Lung (tissue), 12 donors: Measurements from ENCODE around the gene GALR3. TPM values are rescaled to one million over a fixed set of nuclear protein-coding genes. Genes with fewer than 3 reads are reported as not detected.

Source experiments
- ATAC-seq: fragments of 200-7000 bp; cut with Tn5 transposase; one replicate; pipeline ENCODE4 v1.9.1; 2020; ENCODE audit warnings: moderate number of reproducible peaks; ENCODE audit not compliant: insufficient read depth, low FRiP score
- DNase-seq, 3 donors: peaks; one replicate each; pipeline ENCODE4 v3.0.0-alpha.2; 2013 to 2017
- H3K27ac ChIP-seq, 2 donors: one replicate each; pipeline ENCODE4 v1.5.1; 2013; ENCODE audit warnings: mild to moderate bottlenecking in 2 of 2, moderate library complexity in 2 of 2, control low read depth in 1 of 2, inconsistent platforms in 1 of 2, low read depth in 1 of 2, low read length in 1 of 2
- H3K27me3 ChIP-seq, 3 donors: one replicate each; pipeline ENCODE4 v1.5.1; 2013; ENCODE audit warnings: low read length in 2 of 3; ENCODE audit not compliant: control insufficient read depth in 3 of 3, insufficient read depth in 3 of 3
- H3K36me3 ChIP-seq, 4 donors: one replicate each; pipeline ENCODE4 v1.5.1; 2013; ENCODE audit warnings: low read length in 4 of 4, mild to moderate bottlenecking in 1 of 4, moderate library complexity in 1 of 4; ENCODE audit not compliant: control insufficient read depth in 4 of 4, insufficient read depth in 4 of 4
- H3K4me1 ChIP-seq, 5 donors: one replicate each; pipeline ENCODE4 v1.5.1; 2013; ENCODE audit warnings: low read length in 5 of 5, mild to moderate bottlenecking in 2 of 5, moderate library complexity in 1 of 5; ENCODE audit not compliant: control insufficient read depth in 5 of 5, insufficient read depth in 5 of 5
- H3K4me3 ChIP-seq: one replicate; pipeline ENCODE4 v1.5.1; 2013; ENCODE audit warnings: mild to moderate bottlenecking, control low read depth, moderate library complexity
- H3K9ac ChIP-seq, 2 donors: one replicate each; pipeline ENCODE4 v1.5.1; 2013; ENCODE audit warnings: low read length in 2 of 2, control low read depth in 1 of 2; ENCODE audit not compliant: insufficient read depth in 1 of 2
- H3K9me3 ChIP-seq, 4 donors: one replicate each; pipeline ENCODE4 v1.5.1; 2013; ENCODE audit warnings: low read length in 3 of 4, mild to moderate bottlenecking in 1 of 4, moderate library complexity in 1 of 4; ENCODE audit not compliant: control insufficient read depth in 4 of 4, insufficient read depth in 3 of 4
- CTCF ChIP-seq: IDR thresholded peaks from 2 replicates; pipeline ENCODE4 v1.5.1; 2012; ENCODE audit warnings: mild to moderate bottlenecking; ENCODE audit errors: control extremely low read depth, extremely low read depth
- WGBS, 2 donors: extraction: QIAGEN DNeasy Blood & Tissue Kit; methylation state at CpG; one replicate each; pipeline ENCODE4 v1.1.7; 2013; 5-methylcytosine and 5-hydroxymethylcytosine counted together
- polyA plus RNA-seq, 2 donors: library from polyadenylated mRNA; stranded (reverse); fragments of 200-250 nt; gene quantifications; one replicate each; pipeline ENCODE4 v1.2.1, GENCODE V29; 2013
- total RNA-seq, 2 donors: library from RNA; depleted of rRNA in 1 of 2; stranded (reverse); fragments of >200 nt in 1 of 2; gene quantifications; one replicate each; pipeline ENCODE4 v1.2.1, GENCODE V29; 2014 to 2021
- donor health status: control.
- donor health status: control.
- donor health status: Bipolar disorder and iron deficiency.
- donor health status: healthy.
- donor health status: DM: yes; HTN: yes; CAD: no.

The GALR3 gene
- total and polyA plus RNA-seq, 4 donors, result not detected

DNA sequence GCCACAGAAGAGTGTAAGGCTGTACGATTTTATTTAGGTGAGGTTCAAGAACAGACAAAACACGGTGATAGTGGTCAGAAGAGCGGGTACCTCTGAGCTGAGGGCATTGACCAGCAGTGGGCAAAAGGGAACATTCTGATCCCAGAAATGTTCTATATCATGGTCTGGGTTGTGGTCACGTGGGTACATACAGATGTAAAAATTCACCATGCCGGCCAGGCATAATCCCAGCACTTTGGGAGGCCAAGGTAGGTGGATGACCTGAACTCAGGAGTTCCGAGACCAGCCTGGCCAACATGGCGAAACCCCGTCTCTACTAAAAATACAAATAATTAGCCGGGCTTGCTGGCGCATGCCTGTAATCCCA lies 46.6 kb upstream of the GALR3 start:
- no peak for DNase-seq
- WGBS, 2 donors, result 83 to 91% methylated on average over 10 of the region's 10 CpGs
- Histone ChIP-seq H3K27me3 (no peaks in the 10 kb centered on the region), H3K9me3 (no peaks in the 10 kb centered on the region), H3K9ac (no peak overlapping the region), H3K4me1 (no peaks in the 10 kb centered on the region), H3K36me3 (peaks cover 10 to 32% (median 18%) of the 10 kb centered on the region in 4 donors), H3K27ac (no peak overlapping the region), H3K4me3 (no peak overlapping the region)
- no peak for ATAC-seq
- TF ChIP-seq CTCF, result no peak

DNA sequence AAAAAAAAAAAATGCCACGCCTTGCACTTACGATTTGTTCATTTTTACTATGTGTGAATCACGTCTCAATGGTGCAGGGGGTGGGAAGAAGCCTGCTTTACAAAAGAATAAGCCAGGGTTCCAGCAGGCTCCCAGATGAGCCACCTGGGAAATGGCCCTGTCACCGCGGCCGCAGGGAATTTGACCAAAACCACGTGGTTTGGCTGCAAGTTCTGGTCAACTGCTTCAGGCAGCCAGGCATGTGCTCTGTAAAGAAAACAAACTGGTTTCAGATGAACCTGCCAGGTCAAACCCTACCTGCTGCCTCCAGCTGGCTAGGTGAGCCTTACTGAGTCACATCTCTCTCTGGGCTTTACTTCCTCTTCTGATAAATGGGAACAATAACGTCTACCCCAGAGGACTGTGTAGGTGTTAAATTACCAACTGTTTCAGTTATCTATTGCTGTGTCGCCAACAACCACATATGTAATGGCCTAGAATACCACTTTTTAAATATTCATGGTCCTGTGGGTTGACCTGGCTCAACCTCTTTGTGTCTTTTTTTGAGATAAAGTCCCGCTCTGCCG lies 46.0 kb upstream of the GALR3 start:
- Histone ChIP-seq H3K9me3 (no peaks in the 10 kb centered on the region), H3K27ac (no peak overlapping the region), H3K27me3 (no peaks in the 10 kb centered on the region), H3K4me3 (no peak overlapping the region), H3K36me3 (peaks cover 5 to 27% (median 17%) of the 10 kb centered on the region in 4 donors), H3K4me1 (no peaks in the 10 kb centered on the region), H3K9ac (no peak overlapping the region)
- peak; percentile 47 for ATAC-seq
- peak in 2 of 3 donors; percentile 26 to 39 for DNase-seq
- no peak for TF ChIP-seq CTCF
- 47 to 66% methylated on average over 11 of the region's 11 CpGs for WGBS, 2 donors

DNA sequence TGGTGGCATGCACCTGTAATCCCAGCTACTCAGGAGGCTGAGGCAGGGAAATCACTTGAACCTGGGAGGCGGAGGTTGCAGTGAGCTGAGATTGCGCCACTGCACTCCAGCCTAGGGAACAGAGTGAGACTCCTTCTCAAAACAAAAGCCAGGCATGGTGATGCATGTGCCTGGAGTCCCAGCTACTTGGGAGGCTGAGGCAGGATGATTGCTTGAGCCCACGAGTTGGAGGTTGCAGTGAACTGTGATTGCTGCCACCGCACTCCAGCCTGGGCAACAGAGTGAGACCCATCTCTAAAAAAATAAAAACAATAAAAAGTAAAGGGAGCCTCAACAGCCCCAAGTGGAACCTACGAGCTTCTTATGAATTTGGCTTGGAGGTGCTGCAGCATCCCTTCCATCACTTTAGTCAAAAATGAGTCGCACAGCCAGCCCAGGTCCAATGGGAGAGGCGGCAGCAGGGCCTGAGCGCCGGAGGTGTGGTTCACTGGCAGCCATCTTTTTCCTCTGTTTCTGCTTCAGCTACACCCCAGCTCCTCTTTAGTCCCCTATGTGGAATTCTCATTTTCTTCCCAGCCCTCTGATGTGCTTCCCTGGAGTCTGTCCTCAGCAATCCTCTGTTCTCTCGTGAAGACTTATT lies 44.7 kb upstream of the GALR3 start:
- Histone ChIP-seq H3K9ac (no peak overlapping the region), H3K27me3 (no peaks in the 10 kb centered on the region), H3K9me3 (no peaks in the 10 kb centered on the region), H3K27ac (no peak overlapping the region), H3K36me3 (peaks cover 5 to 15% (median 12%) of the 10 kb centered on the region in 4 donors), H3K4me3 (no peak overlapping the region), H3K4me1 (no peaks in the 10 kb centered on the region)
- WGBS, 2 donors, result 87 to 91% methylated on average over 10 of the region's 10 CpGs
- DNase-seq (no peak), ATAC-seq (no peak)
- TF ChIP-seq CTCF, result no peak
